ENCODE results near the gene SLC7A1.
A peak's percentile ranks its signal among the peaks of the same experiment; 100 is the strongest.

The SLC7A1 gene

GRCh38 chr13:29550430-29550988 lies 45.0 kb downstream of the SLC7A1 start:
- no peak for DNase-seq

DNA sequence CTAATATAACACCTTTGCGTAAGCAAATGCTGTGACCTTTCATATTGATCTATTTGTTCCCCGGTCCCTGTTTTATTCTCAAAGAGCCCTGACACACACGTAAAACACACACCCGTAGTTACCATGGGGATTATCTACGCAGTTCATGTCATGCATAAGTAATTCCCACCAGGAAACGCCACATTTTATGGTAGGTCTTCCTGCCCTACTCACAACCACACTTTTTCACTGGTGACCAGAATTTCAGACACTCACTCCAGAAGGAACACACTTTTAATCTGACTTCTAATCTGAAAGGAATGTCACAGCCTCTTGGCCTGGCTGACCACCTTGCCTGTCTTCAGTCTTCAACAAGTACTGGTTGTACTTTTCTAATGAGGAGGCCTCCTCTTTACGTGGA lies 46.8 kb downstream of the SLC7A1 start:
- peak; percentile 83 for DNase-seq

DNA sequence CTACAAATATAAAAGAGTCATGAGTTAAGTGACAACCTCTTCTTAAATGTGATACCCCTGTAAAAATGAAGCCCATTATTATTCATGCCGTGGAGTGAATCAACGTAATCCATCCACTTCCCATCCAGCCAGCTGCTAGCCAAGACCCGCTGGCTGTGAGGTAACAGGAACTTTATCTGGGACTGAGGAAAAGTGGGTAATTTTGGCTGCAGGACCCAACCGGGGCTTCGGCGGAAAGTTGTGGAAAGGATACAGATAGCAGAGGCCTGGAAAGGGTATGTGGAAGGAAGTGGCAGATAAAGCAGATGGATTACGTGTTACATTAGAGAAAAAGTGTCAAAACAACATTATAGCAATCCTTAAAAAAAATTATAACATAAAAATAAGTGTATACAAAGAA lies 48.3 kb downstream of the SLC7A1 start:
- DNase-seq: no peak

- no peak for DNase-seq
Observed at GRCh38 chr13:29546662-29547061, 48.8 kb downstream of the SLC7A1 start.

DNA sequence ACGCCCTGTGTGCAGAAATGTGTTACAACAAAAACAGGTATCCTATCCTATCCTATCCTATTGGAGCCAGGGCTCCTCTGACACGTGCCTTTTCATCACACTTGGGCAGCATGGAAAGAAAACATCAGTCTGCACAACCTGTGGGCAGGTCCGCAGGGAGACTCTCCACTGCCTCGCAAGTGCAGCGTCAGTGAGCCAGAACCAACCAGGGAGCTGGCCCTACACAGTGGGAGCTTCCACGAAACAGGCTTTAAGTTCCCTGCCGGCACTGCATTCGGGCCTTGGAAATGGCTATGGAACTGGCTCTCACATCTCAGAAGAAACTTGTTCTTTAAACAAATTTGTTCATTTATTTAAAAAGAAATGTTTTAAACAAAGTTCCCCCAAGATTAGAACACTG lies 49.5 kb downstream of the SLC7A1 start:
- no peak for DNase-seq

DNA sequence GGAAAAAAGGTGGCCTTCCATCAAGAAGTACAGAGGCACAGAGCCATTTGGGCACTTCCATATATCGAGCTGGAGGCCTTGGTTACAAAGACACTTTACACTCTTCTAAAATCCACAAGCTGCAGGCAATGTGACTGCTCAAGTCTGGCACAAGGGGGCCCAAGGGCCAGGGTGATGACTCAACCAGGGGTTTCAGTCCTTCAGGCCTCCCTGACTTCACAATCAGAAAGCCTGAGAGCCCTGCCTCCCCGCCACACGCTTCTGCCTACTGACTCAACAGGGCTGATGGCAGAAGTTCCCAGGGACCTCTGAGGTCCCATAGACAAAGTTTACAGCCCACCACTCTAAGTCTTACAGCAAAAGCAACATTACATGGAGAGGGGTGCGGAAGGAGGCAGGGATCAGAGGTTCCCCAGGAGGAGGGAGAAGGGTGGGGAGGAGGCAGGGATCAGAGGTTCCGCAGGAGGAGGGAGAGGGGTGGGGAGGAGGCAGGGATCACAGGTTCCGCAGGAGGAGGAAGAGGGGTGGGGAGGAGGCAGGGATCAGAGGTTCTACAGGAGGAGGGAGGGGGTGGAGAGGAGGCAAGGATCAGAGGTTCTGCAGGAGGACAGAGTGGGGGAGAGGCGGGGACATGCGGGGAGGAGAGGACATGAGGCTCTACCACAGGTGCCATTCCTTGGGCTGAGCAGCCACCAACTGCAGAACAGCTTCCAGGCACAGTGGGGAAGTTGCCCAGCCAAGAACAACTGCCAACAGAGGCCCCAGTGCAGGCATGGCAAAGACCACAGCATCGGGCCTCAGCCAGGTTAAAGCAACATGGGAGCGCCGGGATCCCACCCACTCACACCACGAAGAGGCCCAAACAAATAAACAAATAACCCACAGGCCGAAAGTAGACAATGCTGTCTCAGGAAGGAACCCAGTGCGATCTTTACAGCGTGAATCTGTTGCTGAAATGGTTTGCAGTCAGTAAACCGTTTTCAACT lies 52.0 kb downstream of the SLC7A1 start:
- no peak for DNase-seq

DNA sequence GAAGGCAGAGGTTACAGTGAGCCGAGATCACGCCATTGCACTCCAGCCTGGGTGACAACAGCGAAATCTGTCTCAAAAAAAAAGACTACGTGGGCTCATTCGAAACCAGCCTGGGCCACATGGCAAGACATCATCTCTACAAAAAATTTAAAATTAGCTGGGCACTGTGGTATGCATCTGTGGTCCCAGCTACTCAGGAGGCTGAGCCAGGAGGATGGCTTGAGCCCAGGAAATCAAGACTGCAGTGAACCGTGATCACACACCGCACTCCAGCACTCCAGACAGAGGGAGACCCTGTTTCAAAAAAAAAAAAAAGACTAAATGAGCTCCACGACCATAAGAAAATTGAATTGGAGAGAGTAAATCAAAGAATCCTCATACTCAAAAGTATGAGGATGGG lies 53.1 kb downstream of the SLC7A1 start:
- no peak for DNase-seq

GRCh38 chr13:29541400-29541799 lies 54.1 kb downstream of the SLC7A1 start:
- DNase-seq: no peak

DNA sequence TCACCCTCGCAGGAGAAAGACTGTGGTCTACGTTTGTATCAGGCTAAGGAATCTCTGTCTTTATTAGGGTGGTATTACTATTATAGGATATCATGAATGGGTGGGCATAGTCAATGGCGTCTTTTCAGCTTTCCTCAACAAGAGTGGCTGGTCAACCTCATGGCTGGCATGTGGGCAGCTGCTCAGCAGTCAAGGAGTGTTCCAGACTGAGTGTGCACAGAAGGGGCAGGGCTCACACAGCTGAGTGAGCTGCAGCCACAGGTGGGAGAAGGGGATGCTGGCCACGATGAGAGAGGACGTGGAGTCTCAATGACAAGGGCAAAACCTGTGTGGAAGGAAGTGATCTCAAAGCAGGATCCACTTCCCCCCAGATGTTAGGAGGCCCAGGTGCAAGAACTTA lies 54.7 kb downstream of the SLC7A1 start:
- DNase-seq: no peak

- DNase-seq: no peak
Observed at GRCh38 chr13:29540334-29540733, 55.2 kb downstream of the SLC7A1 start.

- no peak for DNase-seq
Observed at GRCh38 chr13:29539856-29540255, 55.6 kb downstream of the SLC7A1 start.

- DNase-seq: no peak
Observed at GRCh38 chr13:29538652-29539040, 56.8 kb downstream of the SLC7A1 start.

GRCh38 chr13:29537736-29538651 lies 57.5 kb downstream of the SLC7A1 start:
- no peak for DNase-seq

DNA sequence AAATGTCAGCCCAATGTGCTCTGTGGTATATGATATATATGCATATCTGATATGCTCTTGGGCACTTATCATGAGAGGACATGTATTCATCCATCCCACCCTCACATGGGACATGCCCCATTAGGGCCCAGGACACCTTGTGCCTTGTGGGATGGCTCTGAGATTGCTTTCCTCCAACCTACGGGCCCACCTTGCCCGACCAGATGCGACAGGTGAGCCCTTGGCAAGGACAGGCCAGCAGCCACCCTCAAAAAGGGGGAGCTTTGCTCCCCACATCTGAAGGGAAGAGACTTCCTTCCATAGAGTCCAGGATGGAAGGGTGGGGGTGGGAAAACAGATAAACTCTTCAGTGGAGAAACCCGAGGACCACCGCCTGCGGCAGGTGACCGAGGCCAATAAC lies 58.6 kb downstream of the SLC7A1 start:
- DNase-seq: no peak

DNA sequence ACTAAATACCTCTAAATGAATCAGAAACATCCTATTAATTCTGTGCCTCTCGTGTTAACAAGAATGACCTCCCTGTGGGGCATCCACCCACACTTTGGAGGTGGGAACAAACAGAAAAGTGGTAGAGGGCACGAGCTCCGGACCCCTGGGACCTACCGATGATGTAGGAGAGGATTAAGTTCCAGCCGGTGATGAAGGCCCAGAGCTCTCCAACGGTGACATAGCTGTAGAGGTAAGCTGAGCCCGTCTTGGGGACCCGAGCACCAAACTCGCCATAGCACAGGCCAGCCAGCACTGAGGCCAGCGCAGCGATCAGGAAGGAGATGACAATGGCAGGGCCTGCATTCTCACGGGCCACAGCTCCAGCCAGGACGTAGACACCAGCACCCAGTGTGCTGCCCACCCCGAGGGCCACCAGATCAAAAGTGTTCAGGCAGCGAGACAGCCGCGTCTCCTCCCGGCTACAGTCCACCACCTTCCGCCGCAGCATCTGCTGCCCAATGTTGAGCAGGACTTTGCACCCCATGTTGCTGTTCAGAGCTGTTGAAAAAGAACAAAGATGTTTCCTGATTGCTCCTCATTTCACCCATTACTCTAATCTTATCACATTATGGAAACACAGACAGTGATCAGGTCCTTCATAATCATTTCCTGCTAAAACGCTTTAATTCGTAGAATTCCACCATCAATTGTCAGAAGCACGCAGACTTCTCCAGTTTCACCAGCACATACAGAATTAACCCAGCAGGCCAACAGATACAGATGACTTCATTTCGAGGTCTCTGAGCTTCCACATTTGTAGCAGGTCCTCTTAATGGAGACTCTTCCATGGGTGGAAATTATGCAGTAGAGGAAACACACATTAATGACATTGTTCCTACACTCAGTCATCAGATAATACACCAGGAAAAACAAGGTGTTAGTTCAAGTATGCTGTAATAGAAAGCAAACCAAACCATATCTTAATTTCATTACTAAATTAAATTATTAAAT lies 59.5 kb downstream of the SLC7A1 start:
- no peak for DNase-seq

GRCh38 chr13:29534083-29534482 lies 61.4 kb downstream of the SLC7A1 start:
- no peak for DNase-seq

- DNase-seq: no peak
Observed at GRCh38 chr13:29532821-29533220, 62.7 kb downstream of the SLC7A1 start.

- no peak for DNase-seq
Observed at GRCh38 chr13:29532116-29532515, 63.4 kb downstream of the SLC7A1 start.

DNA sequence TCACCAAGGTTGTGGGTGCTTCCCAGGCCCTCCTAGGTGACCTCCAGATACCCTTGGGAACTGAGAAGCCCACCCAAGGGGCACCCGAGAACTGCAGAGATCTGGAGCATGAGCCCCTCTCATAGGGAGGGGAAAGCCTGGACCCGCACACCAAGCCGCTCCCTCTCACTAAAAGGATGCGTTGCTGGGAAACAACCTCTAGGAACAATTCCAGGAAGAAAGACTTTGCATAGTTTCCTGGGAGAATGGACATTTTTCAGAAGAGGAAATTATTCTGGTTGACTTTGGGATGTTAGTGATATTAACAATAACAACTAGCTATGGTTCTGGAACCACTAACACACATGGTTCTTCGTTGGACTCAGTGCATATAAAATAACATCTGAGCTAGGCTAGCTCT lies 64.6 kb downstream of the SLC7A1 start:
- no peak for DNase-seq

DNA sequence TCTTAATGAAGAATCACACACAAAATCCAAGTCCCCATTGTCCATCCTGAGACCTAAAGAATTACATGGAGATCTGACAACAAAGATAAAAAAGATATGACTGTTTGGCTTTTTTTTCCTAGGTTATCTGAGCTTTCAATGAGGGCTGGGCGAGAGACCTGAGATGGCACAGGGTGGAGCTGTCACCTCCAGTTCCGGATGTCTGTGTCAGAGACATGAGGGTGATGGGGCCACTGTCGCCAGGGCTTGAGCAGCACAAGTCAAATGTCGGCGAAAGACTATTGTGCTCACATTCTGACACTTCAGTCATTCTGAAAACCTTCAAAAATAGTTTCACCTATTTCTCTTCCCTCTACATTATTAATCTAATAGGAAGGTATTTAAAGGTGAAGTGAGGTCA lies 65.7 kb downstream of the SLC7A1 start:
- DNase-seq: no peak

GRCh38 chr13:29527916-29528315 lies 67.6 kb downstream of the SLC7A1 start:
- no peak for DNase-seq

- DNase-seq: no peak
Observed at GRCh38 chr13:29527511-29527910, 68.0 kb downstream of the SLC7A1 start.

All from NCI-H146 (cell line).